GM21367 (cell line): Measurements from ENCODE around the gene NDUFA12.
"Not testable (repeated sequence)": the region's sequence is repeated elsewhere in the genome, so short reads cannot be mapped to it uniquely, and the experiment has no call there.

Source experiments
- ATAC-seq: cut with Tn5 transposase; IDR thresholded peaks from one replicate; pipeline ENCODE4 v1.9.1; 2021; ENCODE audit not compliant: unreplicated experiment

Gene NDUFA12

DNA sequence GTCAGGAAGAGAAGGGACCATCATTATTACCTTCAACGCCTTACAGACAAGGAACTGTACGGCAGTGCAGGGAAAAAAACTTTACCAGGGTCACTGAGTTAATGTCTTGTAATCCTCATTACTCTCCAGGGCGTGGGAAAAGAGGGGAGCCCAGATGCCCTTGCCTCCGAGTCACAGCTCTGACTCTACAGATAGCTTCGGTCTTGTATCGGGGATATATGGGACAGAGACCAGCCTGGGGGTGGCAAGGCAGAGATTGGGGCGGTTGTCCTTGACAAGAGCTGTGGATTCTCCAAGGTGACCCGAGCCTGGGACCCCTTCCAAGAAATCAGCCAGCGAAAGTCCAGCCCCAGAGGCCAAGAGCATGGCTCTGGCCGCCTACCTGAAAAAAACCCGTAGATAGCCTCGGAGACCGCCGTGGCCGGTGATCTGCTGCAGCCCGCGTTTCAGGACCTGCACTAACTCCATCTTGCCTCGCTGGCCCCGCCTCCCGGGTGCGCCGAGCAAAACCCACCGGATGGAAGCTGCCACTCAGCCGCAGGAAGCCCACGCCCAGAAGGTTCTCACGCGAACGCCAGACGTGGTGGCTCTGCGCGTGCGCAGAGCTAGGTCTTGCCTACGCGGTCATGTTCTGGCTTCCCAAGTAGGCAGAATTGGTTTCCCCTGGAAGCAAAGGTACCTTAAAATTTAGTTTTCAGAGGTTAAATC, at the start of gene NDUFA12:
TSS of gene NDUFA12 (minus strand) at position 485 of the 708 bp plus-strand sequence. CDS start at position 468, 17 bp downstream.
- peak; percentile 96 for ATAC-seq

- no peak for ATAC-seq
These were observed 47.7 kb upstream of the NDUFA12 start for GRCh38 chr12:95051241-95051640.

- ATAC-seq = no peak
These were observed 34.4 kb upstream of the NDUFA12 start for GRCh38 chr12:95037906-95038305.

DNA sequence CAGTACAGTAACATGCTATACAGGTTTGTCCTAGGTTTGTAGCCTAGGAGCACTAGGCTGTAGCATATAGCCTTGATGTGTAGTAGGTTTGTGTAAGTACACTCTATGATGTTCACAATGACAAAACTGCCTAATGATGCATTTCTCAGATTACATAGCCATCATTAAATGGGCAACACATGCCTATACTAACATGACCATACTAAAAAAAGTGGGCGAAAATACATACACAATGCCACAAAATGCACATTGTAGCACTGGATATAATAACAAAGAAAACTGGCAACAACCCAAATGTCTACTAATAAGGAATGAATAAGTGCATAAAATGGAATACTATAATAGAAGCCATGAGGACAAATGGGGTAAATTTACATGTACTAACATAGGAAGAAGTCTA, 31.3 kb upstream of the NDUFA12 start:
- no peak for ATAC-seq

GRCh38 chr12:95022477-95022876, 19.0 kb upstream of the NDUFA12 start:
- ATAC-seq = no peak

GRCh38 chr12:95017482-95017881, 14.0 kb upstream of the NDUFA12 start:
- ATAC-seq = no peak

DNA sequence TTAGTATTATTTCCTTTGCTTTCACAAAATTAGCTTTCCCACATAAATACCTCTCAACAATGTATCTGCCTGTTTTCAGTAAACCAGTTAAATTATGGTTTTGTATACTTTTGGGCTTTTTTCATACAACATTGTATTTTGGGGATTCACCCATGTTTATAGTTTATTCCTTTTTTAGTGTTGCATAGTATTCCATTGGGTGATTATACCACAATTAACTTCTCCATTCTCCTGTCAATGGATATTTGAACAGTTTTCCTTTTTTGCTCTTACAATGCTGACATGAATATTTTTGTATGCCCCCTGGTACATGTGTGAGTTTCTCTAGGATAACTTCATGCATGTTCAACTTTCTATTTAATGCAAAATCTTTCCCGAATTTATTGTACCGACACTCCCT, 12.6 kb upstream of the NDUFA12 start:
- ATAC-seq = no peak

- ATAC-seq = no peak
These were observed 11.1 kb upstream of the NDUFA12 start for GRCh38 chr12:95014554-95014953.

DNA sequence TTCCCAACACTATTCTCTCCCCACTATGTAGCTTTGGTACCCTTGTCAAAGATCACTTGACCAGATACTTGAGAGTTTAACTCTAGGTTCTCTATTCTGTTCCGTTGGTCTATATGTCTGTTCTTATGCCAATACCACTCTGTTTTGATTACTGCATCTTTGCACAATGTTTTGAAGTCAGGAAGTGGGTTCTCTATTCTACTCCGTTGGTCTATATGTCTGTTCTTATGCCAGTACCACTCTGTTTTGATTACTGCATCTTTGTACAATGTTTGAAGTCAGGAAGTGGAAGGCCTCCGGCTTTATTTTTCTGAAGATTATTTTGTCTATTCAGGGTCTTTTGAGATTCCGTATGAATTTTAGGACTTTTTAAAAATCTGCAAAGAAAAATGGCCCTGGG, 2.7 kb upstream of the NDUFA12 start:
- no peak for ATAC-seq

DNA sequence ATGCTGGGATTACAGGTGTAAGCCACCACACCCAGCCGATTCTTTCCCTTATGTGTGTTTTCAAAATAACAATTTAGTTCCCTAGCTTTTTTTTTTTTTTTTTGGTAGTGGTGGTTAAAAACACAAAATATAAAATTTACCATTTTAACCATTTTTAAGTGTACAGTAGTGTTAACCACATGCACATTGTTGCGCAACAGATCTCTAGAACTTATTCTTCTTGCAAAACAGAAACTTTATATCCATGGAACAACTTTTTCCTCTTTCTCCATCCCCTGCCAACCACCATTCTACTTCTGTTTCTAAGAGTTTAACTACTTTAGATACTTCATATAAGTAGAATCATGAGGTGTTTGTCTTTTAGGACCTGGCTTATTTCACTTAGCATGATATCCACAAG, 1.1 kb upstream of the NDUFA12 start:
- no peak for ATAC-seq

DNA sequence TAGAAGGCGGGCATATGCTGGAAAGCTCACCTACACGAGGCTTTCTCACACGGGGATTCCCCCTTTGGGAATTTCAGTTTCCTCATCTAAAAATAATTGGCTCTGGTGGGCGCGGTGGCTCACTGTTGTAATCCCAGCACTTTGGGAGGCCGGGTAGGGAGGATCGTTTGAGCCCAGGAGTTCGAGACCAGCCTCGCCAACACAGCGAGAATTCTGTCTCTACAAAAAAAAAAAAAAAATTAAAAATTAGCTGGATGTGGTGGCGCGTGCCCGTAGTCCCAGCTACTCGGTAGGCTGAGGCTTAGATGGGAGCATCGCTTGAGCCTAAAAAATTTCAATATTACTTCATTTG, 400 bp upstream of the NDUFA12 start:
- no peak for ATAC-seq

GRCh38 chr12:95002754-95003153, 743 bp downstream of the NDUFA12 start:
- peak; percentile 6 for ATAC-seq

DNA sequence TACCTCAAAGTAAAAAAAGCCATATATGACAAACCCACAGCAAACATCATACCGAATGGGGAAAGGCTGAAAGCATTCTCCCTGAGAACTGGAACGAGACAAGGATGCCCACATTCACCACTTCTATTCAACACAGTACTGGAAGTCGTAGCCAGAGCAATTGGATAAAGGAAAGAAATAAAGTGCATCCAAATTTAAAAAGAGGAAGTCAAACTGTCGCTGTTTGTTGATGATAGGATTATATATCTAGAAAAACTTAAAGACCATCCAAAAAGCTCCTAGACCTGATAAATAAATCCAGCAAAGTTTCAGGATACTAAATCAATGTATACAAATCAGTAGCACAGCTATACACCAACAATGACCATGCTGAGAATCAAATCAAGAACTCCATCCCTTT, 5.2 kb downstream of the NDUFA12 start:
- no peak for ATAC-seq

DNA sequence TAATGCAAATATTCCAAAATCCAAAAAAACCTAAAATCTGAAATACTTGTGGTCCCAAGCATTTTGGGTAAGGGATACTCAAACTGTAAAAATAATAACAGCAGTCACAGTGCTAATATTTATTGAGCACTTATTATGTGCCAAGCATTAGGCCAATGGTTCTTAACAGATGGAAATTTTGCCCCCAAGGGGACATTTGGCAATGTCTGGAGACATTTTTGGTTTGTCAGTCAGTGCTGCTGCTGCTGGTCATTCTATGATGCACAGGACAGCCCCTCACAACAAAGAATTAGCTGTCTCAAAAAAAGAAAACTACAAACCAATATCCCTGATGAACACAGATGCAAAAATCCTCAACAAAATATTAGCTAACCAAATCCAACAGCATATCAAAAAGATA, 5.8 kb downstream of the NDUFA12 start:
- ATAC-seq = no peak

DNA sequence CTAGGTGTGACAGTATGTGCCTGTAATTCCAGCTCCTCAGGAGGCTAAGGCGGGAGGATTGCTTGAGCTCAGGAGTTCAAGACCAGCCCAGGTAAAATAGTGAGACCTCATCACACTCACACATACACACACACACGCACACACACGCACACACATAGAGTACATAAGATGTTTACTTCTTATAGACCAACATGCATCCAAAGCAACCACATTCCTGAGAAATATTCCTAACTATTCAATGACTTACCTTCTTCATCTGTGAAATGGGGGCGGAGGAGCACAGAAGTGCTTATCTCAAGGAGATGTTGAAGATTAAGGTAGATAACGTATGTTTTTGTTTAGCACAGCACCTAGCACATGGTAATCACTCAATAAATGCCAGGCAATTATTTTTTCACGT, 6.4 kb downstream of the NDUFA12 start:
- ATAC-seq = no peak

- ATAC-seq = no peak
These were observed 9.2 kb downstream of the NDUFA12 start for GRCh38 chr12:94994312-94994711.

GRCh38 chr12:94993855-94994254, 9.6 kb downstream of the NDUFA12 start:
- not testable (repeated sequence) for ATAC-seq

- ATAC-seq = no peak
These were observed 13.3 kb downstream of the NDUFA12 start for GRCh38 chr12:94990222-94990621.

DNA sequence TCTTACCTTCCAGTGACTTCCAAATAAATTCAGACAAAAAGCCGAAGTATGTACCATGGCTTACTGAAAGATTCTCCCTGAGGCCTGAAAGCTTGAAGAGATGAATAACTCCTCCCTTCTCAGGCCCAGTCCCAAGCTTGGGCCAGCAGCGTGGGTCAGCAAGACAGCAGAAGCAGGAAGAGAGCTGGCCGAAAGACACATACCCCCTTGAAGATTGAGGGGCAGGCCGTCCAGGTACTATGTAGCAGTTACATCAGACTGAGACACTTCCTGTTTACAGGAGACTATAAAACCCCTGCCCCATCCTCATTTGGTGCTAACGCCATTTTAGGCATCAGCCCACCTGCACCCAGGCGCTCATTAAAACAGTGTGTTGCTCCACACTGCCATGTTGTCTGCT, 15.0 kb downstream of the NDUFA12 start:
- ATAC-seq = no peak

DNA sequence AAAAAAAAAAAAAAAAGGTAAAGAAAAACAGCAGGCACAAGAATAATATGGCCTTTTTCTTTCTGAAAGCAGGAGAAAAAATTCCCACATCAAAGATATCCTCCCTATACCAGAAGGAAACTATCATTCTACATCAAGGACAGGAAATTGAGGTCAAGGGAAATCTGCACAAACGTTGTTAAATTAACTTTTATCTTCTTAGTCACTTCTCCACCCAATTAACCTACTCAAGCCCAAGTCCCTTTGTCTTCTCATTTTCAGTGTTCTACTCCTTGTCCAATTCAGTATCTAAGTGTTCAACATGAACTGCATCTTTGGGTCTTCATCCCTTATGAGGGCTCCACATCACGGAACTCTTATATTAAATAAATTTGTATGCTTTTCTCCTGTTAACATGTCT, 15.7 kb downstream of the NDUFA12 start:
- ATAC-seq = no peak

DNA sequence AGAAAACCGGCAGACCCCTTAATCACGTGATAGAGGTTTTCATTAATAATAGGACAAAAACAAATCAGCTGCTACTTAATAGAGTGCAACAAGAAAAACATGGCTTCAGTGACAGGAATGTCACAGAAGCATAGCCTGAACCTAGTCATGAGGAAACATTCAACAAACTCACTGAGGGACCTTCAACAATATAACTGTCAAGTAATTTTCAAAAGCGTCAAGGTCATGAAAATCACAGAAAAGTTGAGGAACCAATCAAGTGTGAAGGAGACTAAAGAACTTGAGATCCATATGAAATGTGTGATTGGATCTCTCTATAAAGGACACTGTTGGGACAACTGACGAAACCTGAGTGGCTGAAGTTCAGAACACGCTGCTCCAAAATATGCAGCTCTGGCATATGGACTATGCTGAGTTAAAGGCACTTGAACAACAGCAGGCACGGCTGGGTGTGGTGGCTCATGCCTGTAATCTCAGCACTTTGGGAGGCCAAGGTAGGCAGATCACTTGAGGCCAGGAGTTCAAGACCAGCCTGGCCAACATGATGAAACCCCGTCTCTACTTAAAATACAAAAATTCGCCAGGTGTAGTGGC, 16.3 kb downstream of the NDUFA12 start:
- no peak for ATAC-seq

DNA sequence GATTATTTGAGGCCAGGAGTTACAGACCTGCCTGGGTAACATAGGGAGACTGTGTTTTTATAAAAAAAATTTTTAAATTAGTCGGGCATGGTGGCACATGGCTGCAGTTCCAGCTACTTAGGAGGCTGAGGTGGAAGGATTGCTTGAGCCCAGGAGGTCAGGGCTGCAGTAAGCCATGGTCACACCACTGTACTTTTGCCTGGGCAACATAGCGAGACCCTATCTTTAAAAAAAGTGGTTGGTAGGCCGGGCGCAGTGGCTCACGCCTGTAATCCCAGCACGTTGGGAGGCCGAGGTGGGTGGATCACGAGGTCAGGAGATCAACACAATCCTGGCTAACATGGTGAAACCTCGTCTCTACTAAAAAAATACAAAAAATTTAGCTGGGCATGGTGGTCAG, 18.4 kb downstream of the NDUFA12 start:
- not testable (repeated sequence) for ATAC-seq

- ATAC-seq = no peak
These were observed 20.2 kb downstream of the NDUFA12 start for GRCh38 chr12:94983321-94983720.
